HUES64 (cell line): ENCODE measurements around the gene CXorf65. TPM values are rescaled to one million over a fixed set of nuclear protein-coding genes. Genes with fewer than 3 reads are reported as not detected.

ENCODE experiments used
- H3K27ac ChIP-seq: 2 replicates; pipeline ENCODE4 v1.7.0; 2013; ENCODE audit warnings: low read depth, low read length, inconsistent platforms
- H3K27me3 ChIP-seq: 2 replicates; pipeline ENCODE4 v1.6.1; 2013; ENCODE audit warnings: mild to moderate bottlenecking, low read length; ENCODE audit not compliant: insufficient read depth
- H3K36me3 ChIP-seq: 2 replicates; pipeline ENCODE4 v1.6.1; 2013; ENCODE audit warnings: mild to moderate bottlenecking, low read length; ENCODE audit not compliant: insufficient read depth
- H3K4me1 ChIP-seq: 2 replicates; pipeline ENCODE4 v1.6.1; 2013; ENCODE audit warnings: mild to moderate bottlenecking, low read length, moderate library complexity; ENCODE audit not compliant: insufficient read depth
- H3K4me3 ChIP-seq: 2 replicates; pipeline ENCODE4 v1.5.1; 2013; ENCODE audit warnings: mild to moderate bottlenecking, low read length, moderate library complexity
- H3K9ac ChIP-seq: 2 replicates; pipeline ENCODE4 v1.6.1; 2013; ENCODE audit warnings: mild to moderate bottlenecking, low read depth, low read length
- H3K9me3 ChIP-seq: 2 replicates; pipeline ENCODE4 v1.6.1; 2013; ENCODE audit warnings: low read depth, low read length; ENCODE audit not compliant: insufficient read depth
- WGBS: fragments of 150-250, 120-280 bp; methylation state at CpG from one replicate; pipeline ENCODE4 v1.1.7; 2013; ENCODE audit warnings: missing lambda C conversion rate; 5-methylcytosine and 5-hydroxymethylcytosine counted together
- polyA plus RNA-seq, 2 experiments: library from polyadenylated mRNA; stranded (reverse); fragments of 50-300 nt; gene quantifications; one replicate each; pipeline ENCODE4 v1.2.3, GENCODE V29; 2013

Gene CXorf65
- polyA plus RNA-seq (2013, experiment 1 of 2): not detected
- not detected for polyA plus RNA-seq (2013, experiment 2 of 2)

DNA sequence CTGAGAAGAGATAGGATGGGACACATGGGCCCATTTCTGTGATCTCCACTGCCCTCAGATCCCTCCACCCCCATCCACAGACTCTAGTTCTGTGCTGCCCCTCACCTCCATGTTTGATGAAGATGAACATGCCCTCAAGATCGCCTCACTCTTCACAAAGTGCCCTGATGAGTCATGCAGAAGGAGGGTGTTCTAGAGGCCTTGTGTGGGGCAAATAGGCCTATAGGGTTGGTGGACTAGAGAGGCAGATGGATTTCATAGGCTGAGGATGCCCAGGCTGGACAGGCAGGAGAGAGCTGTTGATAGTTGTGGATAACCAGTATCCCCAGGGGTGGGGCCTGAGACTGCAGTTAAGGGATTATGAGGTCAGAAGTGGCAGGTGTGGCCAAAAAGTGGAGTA lies at the start of gene CXorf65:
TSS of gene CXorf65 (minus strand) at position 314 of the 400 bp plus-strand sequence. CDS start at position 130, 184 bp downstream.
- Histone ChIP-seq H3K4me1 (peaks cover 19% of the 10 kb centered on the region), H3K9me3 (no peaks in the 10 kb centered on the region), H3K9ac (no peak within 1 kb of the TSS), H3K36me3 (no peaks in the 10 kb centered on the region), H3K27me3 (peaks cover 6% of the 10 kb centered on the region; the same call in 1 of the 2 replicates), H3K27ac (no peak within 1 kb of the TSS), H3K4me3 (no peak within 1 kb of the TSS)
- WGBS: 100% methylated on average over 1 of the region's 1 CpG

DNA sequence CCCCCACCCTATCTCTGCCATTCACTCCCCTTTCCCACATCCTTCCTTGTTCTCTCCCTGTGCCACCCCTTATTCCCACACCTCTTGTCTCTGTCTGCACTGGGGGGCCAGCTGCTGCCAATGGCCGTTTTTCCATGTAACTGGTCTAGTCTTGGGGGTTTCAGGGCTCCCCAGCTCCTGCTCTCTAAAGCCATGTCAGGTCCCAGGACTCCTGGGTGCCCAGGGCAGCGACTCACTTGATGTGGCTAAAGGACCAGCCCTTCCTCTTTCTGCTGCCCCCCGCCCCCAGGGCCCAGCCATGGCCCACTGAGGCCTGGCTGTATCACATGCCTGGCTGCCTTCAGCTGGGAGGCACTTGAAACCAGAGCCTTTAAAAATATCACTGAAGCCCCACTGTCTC lies 48.1 kb upstream of the CXorf65 start:
- H3K4me1 ChIP-seq: no peaks in the 10 kb centered on the region
- WGBS: 84% methylated on average over 3 of the region's 3 CpGs
- H3K27me3 ChIP-seq: no peaks in the 10 kb centered on the region
- H3K36me3 ChIP-seq: no peaks in the 10 kb centered on the region
- H3K9me3 ChIP-seq: no peaks in the 10 kb centered on the region
- H3K27ac ChIP-seq: no peak overlapping the region
- no peak overlapping the region for H3K4me3 ChIP-seq
- no peak overlapping the region for H3K9ac ChIP-seq

DNA sequence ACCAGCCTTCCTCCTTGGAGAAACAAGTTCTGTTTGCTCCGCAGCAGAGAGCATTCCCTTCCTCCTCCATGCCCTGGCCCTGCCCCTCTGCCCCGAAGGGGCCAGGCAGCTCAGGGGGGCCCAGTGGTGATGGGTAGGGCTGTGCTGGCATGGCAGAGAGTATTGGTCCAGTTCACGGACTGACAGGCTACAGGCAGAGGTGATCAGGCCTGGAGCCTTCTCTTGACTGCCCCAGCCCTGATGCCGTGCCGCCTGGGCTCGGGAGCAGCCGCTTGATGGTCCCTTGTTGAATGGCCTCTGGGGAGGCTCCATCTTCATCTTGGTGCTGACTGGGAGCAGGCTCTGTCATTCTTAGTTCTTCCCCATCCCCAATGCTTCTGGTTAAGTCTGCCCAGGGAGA lies 47.7 kb upstream of the CXorf65 start:
- H3K9me3 ChIP-seq: no peaks in the 10 kb centered on the region
- no peak overlapping the region for H3K27ac ChIP-seq
- no peaks in the 10 kb centered on the region for H3K27me3 ChIP-seq
- H3K36me3 ChIP-seq: no peaks in the 10 kb centered on the region
- no peaks in the 10 kb centered on the region for H3K4me1 ChIP-seq
- H3K4me3 ChIP-seq: no peak overlapping the region
- WGBS: 74% methylated on average over 5 of the region's 7 CpGs
- H3K9ac ChIP-seq: no peak overlapping the region

DNA sequence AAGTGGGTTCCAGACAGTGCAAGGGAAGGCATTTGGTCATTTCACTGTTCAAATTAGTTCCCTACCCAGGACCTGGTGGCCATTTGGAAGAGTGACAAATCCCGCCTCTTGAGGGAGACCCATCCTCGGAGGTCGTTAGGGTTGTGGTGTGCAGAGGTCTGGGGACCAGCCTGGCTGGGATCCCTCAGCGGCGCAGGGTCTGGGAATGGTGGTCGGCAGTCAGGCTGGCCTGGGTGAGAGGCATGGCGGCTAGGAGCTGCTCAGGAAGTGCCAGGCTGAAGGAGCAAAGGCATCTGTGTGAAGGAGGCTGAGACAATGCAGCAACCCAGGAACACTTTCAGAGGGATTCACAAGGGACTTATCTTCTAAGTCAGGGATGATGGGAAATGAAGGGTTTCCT lies 44.8 kb upstream of the CXorf65 start:
- WGBS: 80% methylated on average over 7 of the region's 7 CpGs
- no peaks in the 10 kb centered on the region for H3K27me3 ChIP-seq
- no peak overlapping the region for H3K9ac ChIP-seq
- H3K27ac ChIP-seq: no peak overlapping the region
- no peaks in the 10 kb centered on the region for H3K9me3 ChIP-seq
- no peaks in the 10 kb centered on the region for H3K36me3 ChIP-seq
- no peak overlapping the region for H3K4me3 ChIP-seq
- peaks cover 11% of the 10 kb centered on the region; the same call in 1 of the 2 replicates for H3K4me1 ChIP-seq

DNA sequence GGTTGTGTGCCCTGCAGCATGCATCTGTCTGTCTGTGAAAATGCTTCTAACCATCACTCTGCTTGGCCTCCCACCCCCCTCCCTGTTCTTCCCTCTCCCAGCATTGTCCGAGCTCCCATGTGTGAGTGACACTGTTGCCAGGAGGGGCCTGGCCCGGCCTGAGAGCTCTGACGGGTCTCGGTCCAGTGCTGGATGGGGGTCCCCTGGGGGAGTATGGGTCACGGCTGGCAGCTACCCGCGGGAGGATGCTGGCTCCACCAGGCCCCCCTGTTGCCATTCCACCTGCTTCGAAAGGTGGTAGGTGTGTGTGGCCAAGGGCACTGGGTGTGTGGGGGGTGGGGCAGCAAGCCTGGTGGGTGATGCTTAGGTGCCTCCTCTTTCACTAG lies 41.7 kb upstream of the CXorf65 start:
- no peaks in the 10 kb centered on the region for H3K27me3 ChIP-seq
- H3K9ac ChIP-seq: no peak overlapping the region
- no peak overlapping the region for H3K27ac ChIP-seq
- no peaks in the 10 kb centered on the region for H3K9me3 ChIP-seq
- no peak overlapping the region for H3K4me3 ChIP-seq
- 80% methylated on average over 7 of the region's 8 CpGs for WGBS
- peaks cover 16% of the 10 kb centered on the region; the same call in 1 of the 2 replicates for H3K4me1 ChIP-seq
- H3K36me3 ChIP-seq: no peaks in the 10 kb centered on the region

DNA sequence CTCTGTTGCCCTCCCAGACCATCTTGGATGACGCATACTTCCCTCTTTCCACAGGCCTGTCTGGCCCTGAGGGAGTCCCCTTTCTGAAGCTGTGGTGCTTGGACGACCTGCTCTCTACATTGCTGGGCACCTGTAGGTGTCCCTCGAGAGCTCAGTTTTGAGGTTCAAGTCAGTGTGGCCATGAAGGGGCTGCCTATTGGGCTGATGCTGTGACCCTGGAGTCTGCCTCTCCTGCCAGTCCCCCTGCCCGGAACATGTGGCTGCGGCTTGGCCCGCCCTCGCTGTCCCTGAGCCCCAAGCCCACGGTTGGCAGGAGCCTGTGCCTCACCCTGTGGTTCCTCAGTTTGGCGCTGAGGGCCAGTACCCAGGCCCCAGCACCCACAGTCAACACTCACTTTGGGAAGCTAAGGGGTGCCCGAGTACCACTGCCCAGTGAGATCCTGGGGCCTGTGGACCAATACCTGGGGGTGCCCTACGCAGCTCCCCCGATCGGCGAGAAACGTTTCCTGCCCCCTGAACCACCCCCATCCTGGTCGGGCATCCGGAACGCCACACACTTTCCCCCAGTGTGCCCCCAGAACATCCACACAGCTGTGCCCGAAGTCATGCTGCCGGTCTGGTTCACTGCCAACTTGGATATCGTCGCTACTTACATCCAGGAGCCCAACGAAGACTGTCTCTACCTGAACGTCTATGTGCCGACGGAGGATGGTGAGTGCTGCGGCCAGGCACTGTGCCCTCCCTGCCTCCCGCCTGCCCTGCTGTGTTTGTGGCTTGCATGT lies 41.1 kb upstream of the CXorf65 start:
- Histone ChIP-seq H3K27me3 (no peaks in the 10 kb centered on the region), H3K9me3 (no peaks in the 10 kb centered on the region)

DNA sequence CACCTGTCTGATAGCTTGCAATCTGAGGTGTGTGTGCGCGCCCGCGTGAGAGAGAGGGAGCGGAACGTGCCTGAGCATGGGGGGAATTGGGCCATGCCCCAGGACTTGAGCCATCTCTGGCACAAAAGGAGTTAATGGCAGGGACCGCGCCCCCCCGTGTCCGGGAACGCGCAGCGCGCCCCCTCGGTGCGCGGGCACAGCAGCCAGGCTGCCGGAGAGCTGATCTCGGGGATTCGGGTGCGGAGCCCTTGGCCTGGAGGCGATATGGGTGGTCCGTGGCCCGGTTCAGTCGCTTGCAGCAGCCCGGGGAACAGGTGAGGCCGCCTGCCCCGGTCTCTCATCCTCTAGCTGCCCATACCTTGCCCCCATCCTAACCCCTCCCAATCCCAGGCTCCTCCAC lies 38.1 kb upstream of the CXorf65 start, which contains the start of gene NLGN3:
TSS of gene NLGN3 (plus strand) at position 191 of the 400 bp plus-strand sequence. CDS start 2,909 bp downstream, outside the sequence.
- Histone ChIP-seq H3K4me3 (peak within 1 kb of the TSS; percentile 67), H3K9ac (0 out of 2 replicates have a peak within 1 kb of the TSS, but pooled peaks have one; percentile 36)
- 2% methylated on average over 28 of the region's 28 CpGs for WGBS

More for the DNA sequence above, 41.1 kb upstream of the CXorf65 start:
- no peaks in the 10 kb centered on the region for H3K36me3 ChIP-seq
- no peak overlapping the region for H3K4me3 ChIP-seq
- H3K27ac ChIP-seq: no peak overlapping the region
- H3K9ac ChIP-seq: no peak overlapping the region
- H3K4me1 ChIP-seq: peaks cover 16% of the 10 kb centered on the region; the same call in 1 of the 2 replicates
- WGBS: 89% methylated on average over 28 of the region's 28 CpGs

DNA sequence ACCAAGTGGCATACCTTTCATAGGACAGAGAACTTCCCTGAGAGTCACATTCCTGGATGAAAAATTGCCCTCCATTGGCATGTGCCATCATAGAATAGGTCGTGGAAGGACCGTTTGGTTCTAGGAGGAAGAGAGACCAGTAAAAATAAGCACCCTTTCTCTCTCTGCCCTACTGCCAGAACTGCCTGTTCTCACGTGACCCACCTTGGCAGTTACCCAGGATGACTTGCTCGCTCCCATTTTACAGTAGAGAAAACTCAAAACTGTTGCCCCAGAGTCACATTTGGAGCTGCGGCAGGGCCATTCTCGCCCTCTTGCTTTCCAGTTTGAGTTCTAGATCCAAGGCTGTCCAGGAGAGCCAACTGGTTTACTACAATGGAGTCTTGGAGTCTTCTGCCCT lies 37.0 kb upstream of the CXorf65 start:
- H3K27me3 ChIP-seq: no peaks in the 10 kb centered on the region
- H3K36me3 ChIP-seq: peaks cover 18% of the 10 kb centered on the region
- H3K4me1 ChIP-seq: peaks cover 16% of the 10 kb centered on the region; the same call in 1 of the 2 replicates
- H3K4me3 ChIP-seq: no peak overlapping the region
- H3K9ac ChIP-seq: no peak overlapping the region
- no peak overlapping the region for H3K27ac ChIP-seq
- no peaks in the 10 kb centered on the region for H3K9me3 ChIP-seq
- WGBS: 89% methylated on average over 6 of the region's 6 CpGs

More for the DNA sequence above, 38.1 kb upstream of the CXorf65 start, which contains the start of gene NLGN3:
- no peaks in the 10 kb centered on the region for H3K27me3 ChIP-seq
- H3K36me3 ChIP-seq: peaks cover 11% of the 10 kb centered on the region; the same call in 1 of the 2 replicates
- no peak within 1 kb of the TSS for H3K27ac ChIP-seq
- no peaks in the 10 kb centered on the region for H3K9me3 ChIP-seq
- H3K4me1 ChIP-seq: peaks cover 16% of the 10 kb centered on the region; the same call in 1 of the 2 replicates

DNA sequence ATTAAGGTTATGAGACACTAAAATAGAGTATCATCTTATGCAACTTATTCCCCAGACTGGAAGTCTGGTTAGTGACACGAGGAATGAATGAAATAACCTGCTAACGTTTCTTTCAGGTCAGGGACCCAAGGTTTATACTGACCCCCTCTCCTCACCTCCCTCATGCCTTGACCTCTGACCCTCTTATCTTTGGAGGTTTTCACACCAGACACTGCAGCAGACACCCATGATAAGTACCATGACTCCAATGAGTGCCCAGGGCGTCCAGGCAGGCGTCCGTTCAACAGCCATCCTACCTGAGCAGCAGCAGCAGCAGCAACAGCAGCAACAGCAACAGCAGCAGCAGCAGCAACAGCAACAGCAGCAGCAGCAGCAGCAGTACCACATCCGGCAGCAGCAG lies 33.9 kb upstream of the CXorf65 start:
- H3K36me3 ChIP-seq: peaks cover 43% of the 10 kb centered on the region

DNA sequence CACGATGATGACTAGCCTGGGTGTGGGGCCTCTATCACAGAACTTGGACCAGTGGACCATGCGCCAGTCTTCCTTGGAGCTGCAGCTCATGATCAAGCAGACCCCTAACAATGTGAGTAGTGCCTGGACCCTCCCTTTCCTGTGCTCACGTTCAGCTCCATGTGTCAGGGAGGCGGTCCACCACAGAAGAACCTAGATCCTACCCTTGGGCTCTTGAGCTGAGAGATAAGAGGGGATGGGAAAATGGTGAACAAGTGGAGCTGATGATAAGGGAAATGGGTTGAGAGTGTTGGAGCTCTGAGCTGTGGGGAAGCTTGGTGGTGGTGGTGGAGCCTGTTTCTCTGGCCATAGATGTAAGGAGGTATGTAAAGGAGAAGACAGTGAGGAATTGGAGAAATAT lies 25.0 kb upstream of the CXorf65 start:
- Histone ChIP-seq H3K4me3 (no peak overlapping the region), H3K9me3 (no peaks in the 10 kb centered on the region), H3K9ac (no peak overlapping the region), H3K36me3 (peaks cover 87% of the 10 kb centered on the region), H3K27ac (no peak overlapping the region), H3K27me3 (no peaks in the 10 kb centered on the region), H3K4me1 (no peaks in the 10 kb centered on the region)
- WGBS: 95% methylated on average over 4 of the region's 4 CpGs

More for the DNA sequence above, 33.9 kb upstream of the CXorf65 start:
- 93% methylated on average over 6 of the region's 6 CpGs for WGBS
- no peaks in the 10 kb centered on the region for H3K27me3 ChIP-seq
- H3K9me3 ChIP-seq: no peaks in the 10 kb centered on the region
- no peak overlapping the region for H3K4me3 ChIP-seq
- H3K9ac ChIP-seq: no peak overlapping the region
- peaks cover 3% of the 10 kb centered on the region; the same call in 1 of the 2 replicates for H3K4me1 ChIP-seq
- no peak overlapping the region for H3K27ac ChIP-seq

DNA sequence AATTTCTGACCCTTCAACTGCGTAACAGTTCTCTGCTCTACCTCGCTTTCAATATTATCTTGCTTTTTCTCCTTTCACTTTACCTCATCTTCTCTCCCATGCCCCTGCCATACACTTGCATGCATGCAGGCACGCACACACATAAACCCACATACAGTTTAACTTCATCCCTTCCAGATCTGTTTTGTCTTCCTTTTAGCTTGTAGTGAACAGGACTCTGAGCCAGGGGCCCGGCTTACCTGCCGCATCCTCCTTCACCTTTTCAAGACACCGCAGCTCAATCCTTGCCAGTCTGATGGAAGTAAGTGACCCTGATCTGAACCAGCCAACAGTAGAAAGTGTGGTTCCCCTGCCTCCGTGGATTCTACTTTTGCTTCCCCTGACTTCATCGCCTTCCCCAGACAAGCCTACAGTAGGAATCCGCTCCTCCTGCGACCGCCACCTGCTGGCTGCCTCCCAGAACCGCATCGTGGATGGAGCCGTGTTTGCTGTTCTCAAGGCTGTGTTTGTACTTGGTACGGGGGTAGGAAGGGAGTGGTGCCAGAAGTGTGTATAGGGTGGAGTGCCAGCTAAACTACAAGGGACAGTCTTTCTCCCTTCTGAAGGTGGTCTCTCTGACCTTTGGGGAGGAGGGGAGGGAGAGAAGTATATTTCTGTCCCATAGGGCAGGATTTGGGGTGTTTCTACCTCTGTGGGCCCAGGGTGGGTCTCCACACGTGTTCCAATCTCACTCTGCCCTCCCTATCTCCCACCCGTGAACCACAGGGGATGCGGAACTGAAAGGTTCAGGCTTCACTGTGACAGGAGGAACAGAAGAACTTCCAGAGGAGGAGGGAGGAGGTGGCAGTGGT lies 22.6 kb upstream of the CXorf65 start:
- Histone ChIP-seq H3K36me3 (peaks cover 84% of the 10 kb centered on the region), H3K9ac (no peak overlapping the region), H3K9me3 (no peaks in the 10 kb centered on the region), H3K27ac (no peak overlapping the region), H3K4me1 (no peaks in the 10 kb centered on the region), H3K27me3 (no peaks in the 10 kb centered on the region), H3K4me3 (no peak overlapping the region)
- WGBS: 46% methylated on average over 16 of the region's 18 CpGs
